ENCODE data around the gene ARHGAP4. TPM values are rescaled to one million over a fixed set of nuclear protein-coding genes. Genes with fewer than 3 reads are reported as not detected.

The ARHGAP4 gene
- total RNA-seq, 4 donors from 2014 or later, result 44.9 to 52.4 (median 49.9) TPM

DNA sequence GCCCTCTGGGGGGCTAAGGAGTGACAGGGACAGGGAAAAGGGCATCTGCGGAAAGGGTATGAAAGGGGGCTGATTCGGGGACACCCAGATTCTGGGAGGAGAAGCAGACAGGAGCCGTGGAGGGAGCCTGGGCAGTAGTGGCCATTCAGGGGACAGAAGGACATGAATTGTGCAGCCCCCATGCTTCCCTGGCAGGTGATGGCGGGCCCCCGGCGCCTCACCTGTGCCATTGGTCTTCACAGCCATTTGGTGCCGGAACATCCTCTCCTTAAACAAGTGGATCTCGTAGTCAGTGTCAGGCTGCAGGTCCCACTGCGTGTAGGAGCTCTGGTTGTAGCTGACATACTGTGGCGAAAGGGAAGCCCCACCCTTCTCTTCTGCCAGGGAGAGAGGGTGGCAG, 62.0 kb downstream of the ARHGAP4 start:
- in situ Hi-C loops (cut with MboI; ENCODE audit: low pct_ligation_motif_present in 1 of 4, low pct_unique_long_range_greater_than_20kb in 1 of 4, low sequenced_read_pairs in 3 of 4), result no loop called here
- WGBS, 2 donors (ENCODE audit: low coverage in 1 of 2), result 74% methylated on average over 9 of the region's 10 CpGs; no CpG with 5 or more reads in 1 of the 2 donors
- no peaks in the 10 kb centered on the region for H3K27me3 ChIP-seq

DNA sequence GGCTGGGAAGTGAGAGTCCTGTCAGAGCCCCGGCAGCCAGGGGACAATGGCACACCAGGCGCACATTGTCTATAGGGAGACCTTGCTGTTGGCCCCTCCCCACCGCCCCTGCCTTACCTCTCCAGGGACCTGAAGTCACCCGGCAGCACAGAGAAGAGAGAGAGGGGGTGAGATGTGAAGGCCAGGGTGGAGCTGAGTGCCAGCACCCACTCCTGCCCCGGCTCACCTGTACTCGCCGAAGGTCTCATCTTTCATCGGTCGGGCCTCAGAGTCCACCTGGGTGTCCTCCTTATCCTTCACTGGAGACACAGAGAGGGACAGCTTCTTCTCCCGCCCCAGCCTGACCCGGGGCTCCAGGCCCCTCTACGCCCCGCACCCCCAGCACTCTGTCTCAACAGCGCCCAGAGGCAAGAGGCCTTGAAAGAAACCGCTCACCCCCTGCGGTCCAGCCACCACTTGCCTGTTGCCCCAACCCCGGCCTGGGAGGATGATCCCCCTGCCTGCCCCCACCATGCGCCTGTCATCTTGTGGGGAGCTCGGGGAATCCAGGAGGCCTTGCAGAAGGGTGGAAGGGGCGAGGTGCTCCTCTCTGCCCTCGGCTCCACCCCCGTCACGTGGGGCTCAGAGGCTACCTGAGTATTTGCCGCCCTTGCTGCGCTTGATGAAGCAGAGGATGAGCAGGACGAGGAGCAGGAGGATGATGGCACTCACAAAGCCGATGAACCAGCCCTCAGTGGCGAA, 62.6 kb downstream of the ARHGAP4 start:
- in situ Hi-C loops (cut with MboI; ENCODE audit: low pct_ligation_motif_present in 1 of 4, low pct_unique_long_range_greater_than_20kb in 1 of 4, low sequenced_read_pairs in 3 of 4) (no loop called here), intact Hi-C loops (cut with DNase I; ENCODE audit: low total_unique reads) (no loop called here)
- Histone ChIP-seq H3K4me1 (no peaks in the 10 kb centered on the region), H3K27me3 (no peaks in the 10 kb centered on the region), H3K9me3 (no peaks in the 10 kb centered on the region), H3K4me3 (no peak overlapping the region), H3K27ac (no peak overlapping the region), H3K36me3 (no peaks in the 10 kb centered on the region)
- no peak for DNase-seq
- no peak for TF ChIP-seq EP300 (IDR thresholded peaks at IDR 0.05; ENCODE audit: low read depth)
- no peak for TF ChIP-seq POLR2A (IDR thresholded peaks at IDR 0.05)
- TF ChIP-seq, protein P1, sequence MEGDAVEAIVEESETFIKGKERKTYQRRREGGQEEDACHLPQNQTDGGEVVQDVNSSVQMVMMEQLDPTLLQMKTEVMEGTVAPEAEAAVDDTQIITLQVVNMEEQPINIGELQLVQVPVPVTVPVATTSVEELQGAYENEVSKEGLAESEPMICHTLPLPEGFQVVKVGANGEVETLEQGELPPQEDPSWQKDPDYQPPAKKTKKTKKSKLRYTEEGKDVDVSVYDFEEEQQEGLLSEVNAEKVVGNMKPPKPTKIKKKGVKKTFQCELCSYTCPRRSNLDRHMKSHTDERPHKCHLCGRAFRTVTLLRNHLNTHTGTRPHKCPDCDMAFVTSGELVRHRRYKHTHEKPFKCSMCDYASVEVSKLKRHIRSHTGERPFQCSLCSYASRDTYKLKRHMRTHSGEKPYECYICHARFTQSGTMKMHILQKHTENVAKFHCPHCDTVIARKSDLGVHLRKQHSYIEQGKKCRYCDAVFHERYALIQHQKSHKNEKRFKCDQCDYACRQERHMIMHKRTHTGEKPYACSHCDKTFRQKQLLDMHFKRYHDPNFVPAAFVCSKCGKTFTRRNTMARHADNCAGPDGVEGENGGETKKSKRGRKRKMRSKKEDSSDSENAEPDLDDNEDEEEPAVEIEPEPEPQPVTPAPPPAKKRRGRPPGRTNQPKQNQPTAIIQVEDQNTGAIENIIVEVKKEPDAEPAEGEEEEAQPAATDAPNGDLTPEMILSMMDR (IDR thresholded peaks at IDR 0.05), result no peak
- TF ChIP-seq POLR2AphosphoS5 (IDR thresholded peaks at IDR 0.05), result no peak
- 75% methylated on average over 28 of the region's 28 CpGs; no CpG with 5 or more reads in 1 of the 2 donors for WGBS, 2 donors (ENCODE audit: low coverage in 1 of 2)

More for the DNA sequence above, 62.0 kb downstream of the ARHGAP4 start:
- no peak for DNase-seq
- intact Hi-C loops (cut with DNase I; ENCODE audit: low total_unique reads), result no loop called here
- no peak overlapping the region for H3K27ac ChIP-seq
- H3K9me3 ChIP-seq, result no peaks in the 10 kb centered on the region
- TF ChIP-seq POLR2AphosphoS5 (IDR thresholded peaks at IDR 0.05) (no peak), POLR2A (IDR thresholded peaks at IDR 0.05) (no peak), EP300 (IDR thresholded peaks at IDR 0.05; ENCODE audit: low read depth) (no peak)
- TF ChIP-seq, protein P1 (IDR thresholded peaks at IDR 0.05), result no peak
- H3K4me3 ChIP-seq, result no peak overlapping the region
- H3K4me1 ChIP-seq, result no peaks in the 10 kb centered on the region
- no peaks in the 10 kb centered on the region for H3K36me3 ChIP-seq

DNA sequence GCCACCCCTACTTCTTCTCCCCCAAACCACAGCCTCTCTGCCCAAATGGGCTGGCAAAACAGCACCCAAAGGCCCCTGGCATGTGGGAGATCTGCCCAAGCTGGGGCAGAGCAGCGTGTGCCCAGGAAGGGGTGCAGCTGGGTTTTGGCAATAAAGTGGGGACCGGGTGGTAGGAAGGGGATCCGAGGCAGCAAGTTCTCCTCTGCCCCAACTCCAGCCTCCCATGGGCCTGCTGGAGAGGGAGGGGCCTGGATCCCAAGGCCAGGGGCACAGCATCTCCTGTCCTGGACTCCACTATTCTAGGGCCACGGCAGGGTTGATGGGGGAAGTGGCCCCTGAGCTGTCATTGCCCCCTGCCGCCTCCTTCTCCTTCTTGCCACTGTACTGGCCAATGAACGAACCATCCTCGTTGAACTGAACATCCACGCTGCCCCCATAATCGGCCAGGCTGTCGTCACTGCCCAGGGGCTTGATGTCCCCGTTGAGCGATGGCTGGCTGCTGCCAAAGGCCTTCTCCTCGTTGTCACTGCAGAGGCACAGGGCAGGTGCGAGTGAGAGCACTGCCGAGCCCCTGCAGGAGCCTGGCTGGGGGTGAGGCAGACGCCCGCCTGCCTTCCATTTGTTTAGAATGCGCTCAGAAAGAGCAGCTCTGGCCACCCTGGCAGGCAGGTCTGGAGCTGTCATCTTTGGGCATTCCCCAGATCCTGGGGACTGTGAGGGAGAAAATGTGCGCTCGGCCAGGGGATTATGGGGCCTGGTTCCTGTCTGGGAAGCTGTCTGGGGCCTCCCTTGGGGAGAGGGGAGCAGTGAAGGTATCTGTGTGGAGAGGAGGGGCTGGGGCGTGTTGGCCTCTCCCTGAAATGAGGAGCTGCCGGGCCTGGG, 63.5 kb downstream of the ARHGAP4 start:
- Histone ChIP-seq H3K36me3 (no peaks in the 10 kb centered on the region), H3K27me3 (no peaks in the 10 kb centered on the region), H3K4me3 (no peak overlapping the region), H3K9me3 (no peaks in the 10 kb centered on the region), H3K4me1 (no peaks in the 10 kb centered on the region), H3K27ac (no peak overlapping the region)
- no peak for DNase-seq
- intact Hi-C loops (cut with DNase I; ENCODE audit: low total_unique reads), result no loop called here
- TF ChIP-seq, protein P1 (IDR thresholded peaks at IDR 0.05), result no peak
- in situ Hi-C loops (cut with MboI; ENCODE audit: low pct_ligation_motif_present in 1 of 4, low pct_unique_long_range_greater_than_20kb in 1 of 4, low sequenced_read_pairs in 3 of 4), result no loop called here
- 66% methylated on average over 22 of the region's 22 CpGs; no CpG with 5 or more reads in 1 of the 2 donors for WGBS, 2 donors (ENCODE audit: low coverage in 1 of 2)

DNA sequence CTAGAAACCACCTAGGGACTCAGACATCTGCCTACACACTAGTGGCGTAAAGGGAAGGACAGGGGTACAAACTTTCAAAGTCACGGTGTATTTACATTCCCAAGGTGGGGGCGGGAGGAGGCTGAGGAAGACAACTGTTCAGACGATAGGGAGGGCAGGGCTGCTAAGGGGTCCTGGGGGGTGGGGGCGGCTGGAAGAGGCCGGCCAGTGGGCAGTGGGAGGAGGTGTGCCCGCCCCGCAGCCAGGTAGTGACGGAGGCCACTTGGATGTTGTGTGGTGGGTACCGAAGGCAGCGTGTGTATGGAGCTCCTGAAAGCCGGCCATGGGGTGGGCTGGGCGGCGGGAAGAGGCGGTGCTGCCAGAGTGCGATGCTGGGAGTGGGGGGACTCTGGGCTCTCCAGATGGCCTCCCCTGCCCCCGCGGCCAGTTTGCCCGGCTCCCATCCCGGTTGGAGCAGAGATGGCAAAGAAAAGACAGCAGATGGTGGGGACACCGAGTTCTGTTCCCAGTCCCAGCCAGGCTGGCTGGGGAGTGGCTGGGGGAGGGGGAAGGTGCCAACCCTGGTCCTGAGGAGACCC, 64.2 kb downstream of the ARHGAP4 start:
- H3K27me3 ChIP-seq, result no peaks in the 10 kb centered on the region
- H3K36me3 ChIP-seq, result no peaks in the 10 kb centered on the region
- H3K4me1 ChIP-seq, result no peaks in the 10 kb centered on the region
- H3K27ac ChIP-seq, result no peak overlapping the region
- TF ChIP-seq EP300 (IDR thresholded peaks at IDR 0.05; ENCODE audit: low read depth) (no peak), POLR2AphosphoS5 (IDR thresholded peaks at IDR 0.05) (no peak), POLR2A (IDR thresholded peaks at IDR 0.05) (no peak)
- TF ChIP-seq, protein P1 (IDR thresholded peaks at IDR 0.05), result no peak
- no peak for DNase-seq
- WGBS, 2 donors (ENCODE audit: low coverage in 1 of 2), result 61 to 64% methylated on average over 6 to 21 of the region's 21 CpGs
- intact Hi-C loops (cut with DNase I; ENCODE audit: low total_unique reads), result no loop called here
- no peak overlapping the region for H3K4me3 ChIP-seq
- in situ Hi-C loops (cut with MboI; ENCODE audit: low pct_ligation_motif_present in 1 of 4, low pct_unique_long_range_greater_than_20kb in 1 of 4, low sequenced_read_pairs in 3 of 4), result no loop called here
- no peaks in the 10 kb centered on the region for H3K9me3 ChIP-seq
